GM12878 (cell line): ENCODE data around the gene IQCH. TPM values are rescaled to one million over a fixed set of nuclear protein-coding genes. Genes with fewer than 3 reads are reported as not detected.

Experiments used
- ATAC-seq: fragments of 200-7000 bp; cut with Tn5 transposase; 3 replicates; pipeline ENCODE4 v1.9.1; 2020; ENCODE audit warnings: mild to moderate bottlenecking, moderate library complexity
- BruUV-seq: library from RNA; stranded (reverse); fragments of 400-500 nt; replicated peaks from 2 replicates; lab custom pipeline; 2021; lab: Mats Ljungman, UMichigan
- CTCF ChIA-PET: fragments of 300-600 bp; sonication (Branson Sonifier 250); formaldehyde crosslinking; extraction: SDS; loops from one replicate; lab custom pipeline; 2021; ENCODE audit warnings: inconsistent platforms; lab: Yijun Ruan, JAX
- POLR2A ChIA-PET: fragments of 350-600 bp; formaldehyde crosslinking; extraction: SDS; loops from one replicate; lab custom pipeline; 2021; ENCODE audit warnings: inconsistent platforms; lab: Charles Lee
- RAD21 ChIA-PET: fragments of 300-600 bp; sonication (Branson Sonifier 250); formaldehyde crosslinking; loops from one replicate; lab custom pipeline; 2023; ENCODE audit warnings: antibody characterized with exemption; ENCODE audit not compliant: unreplicated experiment; lab: Charles Lee
- SMC1A ChIA-PET: fragments of 300-600 bp; sonication (Branson Sonifier 250); formaldehyde crosslinking; loops from one replicate; lab custom pipeline; 2023; ENCODE audit not compliant: unreplicated experiment, uncharacterized antibody; lab: Charles Lee
- DNase-seq: peaks from one replicate; pipeline ENCODE4 v3.0.0-alpha.2; 2011; ENCODE audit warnings: low read depth, low spot score
- FAIRE-seq: peaks from 3 replicates; lab custom pipeline; 2011; peaks lifted over from hg19 to GRCh38; lab: Jason Lieb, UNC
- H2AFZ ChIP-seq: 2 replicates; pipeline ENCODE4 v1.6.0; 2011; ENCODE audit warnings: low read depth, low read length, control low read depth; ENCODE audit not compliant: control insufficient read depth
- H3K27ac ChIP-seq: 2 replicates; pipeline ENCODE4 v1.5.1; 2011; ENCODE audit warnings: control low read depth; ENCODE audit not compliant: control insufficient read depth, insufficient read depth
- H3K27me3 ChIP-seq, 2 experiments: replicated peaks in 1 of 2; 2 replicates each; pipeline versions ENCODE4 v1.6.0 to v1.6.1; 2011; ENCODE audit warnings: low read length in 1 of 2; ENCODE audit not compliant: control insufficient read depth in 2 of 2, insufficient read depth in 2 of 2
- H3K36me3 ChIP-seq, 2 experiments: 2 replicates each; pipeline ENCODE4 v1.5.1; 2011; ENCODE audit warnings: low read length in 1 of 2; ENCODE audit not compliant: control insufficient read depth in 2 of 2, insufficient read depth in 2 of 2
- H3K4me1 ChIP-seq: 2 replicates; pipeline ENCODE4 v1.6.1; 2011; ENCODE audit warnings: mild to moderate bottlenecking, low read length, moderate library complexity, mixed read lengths; ENCODE audit not compliant: control insufficient read depth, insufficient read depth
- H3K4me2 ChIP-seq: 2 replicates; pipeline ENCODE4 v1.6.0; 2011; ENCODE audit warnings: control low read depth; ENCODE audit not compliant: control insufficient read depth, insufficient read depth
- H3K4me3 ChIP-seq: fragments of 200-600 bp; sonication (generic); 2 replicates; pipeline ENCODE4 v1.5.1; 2016
- H3K79me2 ChIP-seq: 2 replicates; pipeline ENCODE4 v1.6.0; 2011; ENCODE audit warnings: low read length; ENCODE audit not compliant: control insufficient read depth, insufficient read depth
- H3K9ac ChIP-seq: 2 replicates; pipeline ENCODE4 v1.8.0; 2011; ENCODE audit warnings: low read length, control low read depth, mixed read lengths; ENCODE audit not compliant: control insufficient read depth, insufficient read depth
- H3K9me3 ChIP-seq: replicated peaks from 3 replicates; pipeline ENCODE4 v1.5.1; 2011; ENCODE audit warnings: mild to moderate bottlenecking, low read length; ENCODE audit not compliant: control insufficient read depth, insufficient read depth
- H4K20me1 ChIP-seq: 2 replicates; pipeline ENCODE4 v1.6.0; 2011; ENCODE audit not compliant: control insufficient read depth, insufficient read depth
- ATF7 ChIP-seq: fragments of 450-650 bp; IDR thresholded peaks from 2 replicates; pipeline ENCODE4 v1.6.1; 2016; ENCODE audit warnings: low read depth, mild to moderate bottlenecking
- FOXM1 ChIP-seq: IDR thresholded peaks from 2 replicates; pipeline ENCODE4 v1.6.1; 2012; ENCODE audit warnings: low read depth, mild to moderate bottlenecking, inconsistent platforms, low read length, moderate library complexity
- IRF4 ChIP-seq: IDR thresholded peaks from 2 replicates; pipeline ENCODE4 v1.6.1; 2011; ENCODE audit warnings: low read depth, low read length
- KAT2A ChIP-seq: conservative IDR thresholded peaks from 2 replicates; pipeline ENCODE4 v1.6.1; 2011; ENCODE audit warnings: low read depth, low read length; ENCODE audit not compliant: control insufficient read depth
- POU2F2 ChIP-seq: IDR thresholded peaks from 3 replicates; pipeline ENCODE4 v1.6.1; 2011; ENCODE audit warnings: low read depth, mild to moderate bottlenecking, low read length, borderline replicate concordance
- SIN3A ChIP-seq: IDR thresholded peaks from 2 replicates; pipeline ENCODE4 v1.6.1; 2012; ENCODE audit warnings: low read depth, low read length, improper control_type of control experiment
- SREBF1 ChIP-seq: IDR thresholded peaks from 2 replicates; pipeline ENCODE4 v1.6.1; 2012; ENCODE audit warnings: mild to moderate bottlenecking, low read length
- STAT1 ChIP-seq: fragments of 450-650 bp; conservative IDR thresholded peaks from 2 replicates; pipeline ENCODE4 v1.6.1; 2014; ENCODE audit warnings: antibody characterized with exemption, mild to moderate bottlenecking
- TAF1 ChIP-seq: IDR thresholded peaks from 2 replicates; pipeline ENCODE4 v1.6.1; 2011; ENCODE audit warnings: mild to moderate bottlenecking, low read depth, low read length, borderline replicate concordance
- ZNF24 ChIP-seq: fragments of 450-650 bp; IDR thresholded peaks from 2 replicates; pipeline ENCODE4 v1.6.1; 2017; ENCODE audit warnings: antibody characterized with exemption, mild to moderate bottlenecking
- ZNF274 ChIP-seq: IDR thresholded peaks from one replicate; pipeline ENCODE4 v1.8.0; 2011; ENCODE audit not compliant: insufficient read length, insufficient read depth
- WGBS: methylation state at CpG from one replicate; pipeline ENCODE4 v1.1.6; 2016; ENCODE audit warnings: low lambda C conversion rate; ENCODE audit not compliant: insufficient replicate concordance, insufficient coverage; ENCODE audit errors: missing lambda C conversion rate; 5-methylcytosine and 5-hydroxymethylcytosine counted together
- in situ Hi-C: fragments of 300-500 bp; cut with MboI; formaldehyde crosslinking; loops from 9 replicates; pipeline ENCODE4 v1.14.3; 2018; ENCODE audit warnings: mixed read lengths
- intact Hi-C: fragments of 100-400 bp; cut with micrococcal nuclease; formaldehyde crosslinking; loops from one replicate; pipeline ENCODE4 v1.14.2; 2022; ENCODE audit not compliant: unreplicated experiment
- polyA plus RNA-seq, 11 experiments: library from polyadenylated mRNA; depleted of rRNA in 4 of 11; unstranded in 6 of 11; stranded (reverse) in 5 of 11; fragments of >200 nt; fragmentation: Nextera tagmentation in 4 of 11; fragmentation: Illumina TruSeq in 1 of 11; extraction: Ambion mirVana in 4 of 11; extraction: Trizol in 1 of 11; gene quantifications; 1 replicate in 1 of 11; 2 replicates in 10 of 11; pipeline versions ENCODE4 v1.2.1 to v1.2.3, GENCODE V29; 2011 to 2016; ENCODE audit warnings: inconsistent platforms in 2 of 11, missing spikeins in 2 of 11, low read depth in 1 of 11
- total RNA-seq, 4 experiments: library from RNA; depleted of rRNA in 3 of 4; stranded (reverse); fragments of >200 nt in 3 of 4; fragmentation: Illumina TruSeq in 1 of 4; extraction: Trizol in 1 of 4; gene quantifications; 2 replicates each; pipeline versions ENCODE4 v1.2.1 to v1.2.3, GENCODE V29; 2013 to 2021
- TF ChIP-seq, protein P1 (sequence below): fragments of 450-650 bp; formaldehyde crosslinking; IDR thresholded peaks from 2 replicates; pipeline ENCODE4 v1.5.0; 2022; ENCODE audit warnings: mild to moderate bottlenecking, missing genetic modification characterization
- TF ChIP-seq, protein P2 (sequence below): IDR thresholded peaks from 2 replicates; pipeline ENCODE4 v1.6.1; 2011; ENCODE audit warnings: low read depth, low read length, improper control_type of control experiment, borderline replicate concordance

The IQCH gene
- total and polyA plus RNA-seq, 10 of the 15 experiments (the other 5 are each of a cell fraction or from before 2014, with no cell fraction given): 0.29 to 1.3 (median 0.99) TPM

DNA sequence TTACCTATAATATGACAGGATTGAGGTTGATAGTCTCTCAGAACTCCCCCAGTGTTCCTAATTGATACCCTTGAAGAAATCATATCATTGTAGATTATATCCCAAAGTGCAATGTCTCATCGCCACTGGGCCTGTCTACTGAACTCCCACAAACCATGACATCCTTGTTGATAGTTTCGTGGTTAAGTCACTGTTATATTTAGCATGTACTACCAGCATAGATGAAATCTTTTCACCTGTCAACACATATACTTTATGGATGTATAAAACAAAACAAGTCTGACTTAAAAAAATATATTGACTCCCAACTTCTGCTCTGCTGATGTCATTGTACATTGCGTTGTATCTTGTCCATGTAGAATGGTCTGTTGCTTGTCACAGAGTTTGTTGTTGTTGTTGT, 128.1 kb downstream of the IQCH start:
- intact Hi-C loops: no loop called here
- POLR2A ChIA-PET: no interaction called here
- TF ChIP-seq, protein P1, sequence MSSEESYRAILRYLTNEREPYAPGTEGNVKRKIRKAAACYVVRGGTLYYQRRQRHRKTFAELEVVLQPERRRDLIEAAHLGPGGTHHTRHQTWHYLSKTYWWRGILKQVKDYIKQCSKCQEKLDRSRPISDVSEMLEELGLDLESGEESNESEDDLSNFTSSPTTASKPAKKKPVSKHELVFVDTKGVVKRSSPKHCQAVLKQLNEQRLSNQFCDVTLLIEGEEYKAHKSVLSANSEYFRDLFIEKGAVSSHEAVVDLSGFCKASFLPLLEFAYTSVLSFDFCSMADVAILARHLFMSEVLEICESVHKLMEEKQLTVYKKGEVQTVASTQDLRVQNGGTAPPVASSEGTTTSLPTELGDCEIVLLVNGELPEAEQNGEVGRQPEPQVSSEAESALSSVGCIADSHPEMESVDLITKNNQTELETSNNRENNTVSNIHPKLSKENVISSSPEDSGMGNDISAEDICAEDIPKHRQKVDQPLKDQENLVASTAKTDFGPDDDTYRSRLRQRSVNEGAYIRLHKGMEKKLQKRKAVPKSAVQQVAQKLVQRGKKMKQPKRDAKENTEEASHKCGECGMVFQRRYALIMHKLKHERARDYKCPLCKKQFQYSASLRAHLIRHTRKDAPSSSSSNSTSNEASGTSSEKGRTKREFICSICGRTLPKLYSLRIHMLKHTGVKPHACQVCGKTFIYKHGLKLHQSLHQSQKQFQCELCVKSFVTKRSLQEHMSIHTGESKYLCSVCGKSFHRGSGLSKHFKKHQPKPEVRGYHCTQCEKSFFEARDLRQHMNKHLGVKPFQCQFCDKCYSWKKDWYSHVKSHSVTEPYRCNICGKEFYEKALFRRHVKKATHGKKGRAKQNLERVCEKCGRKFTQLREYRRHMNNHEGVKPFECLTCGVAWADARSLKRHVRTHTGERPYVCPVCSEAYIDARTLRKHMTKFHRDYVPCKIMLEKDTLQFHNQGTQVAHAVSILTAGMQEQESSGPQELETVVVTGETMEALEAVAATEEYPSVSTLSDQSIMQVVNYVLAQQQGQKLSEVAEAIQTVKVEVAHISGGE (CRISPR knock-in tag): no peak
- TF ChIP-seq ZNF274: no peak
- no peak for TF ChIP-seq TAF1
- TF ChIP-seq, protein P2, sequence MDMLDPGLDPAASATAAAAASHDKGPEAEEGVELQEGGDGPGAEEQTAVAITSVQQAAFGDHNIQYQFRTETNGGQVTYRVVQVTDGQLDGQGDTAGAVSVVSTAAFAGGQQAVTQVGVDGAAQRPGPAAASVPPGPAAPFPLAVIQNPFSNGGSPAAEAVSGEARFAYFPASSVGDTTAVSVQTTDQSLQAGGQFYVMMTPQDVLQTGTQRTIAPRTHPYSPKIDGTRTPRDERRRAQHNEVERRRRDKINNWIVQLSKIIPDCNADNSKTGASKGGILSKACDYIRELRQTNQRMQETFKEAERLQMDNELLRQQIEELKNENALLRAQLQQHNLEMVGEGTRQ: no peak
- TF ChIP-seq ATF7: no peak
- no peak for TF ChIP-seq FOXM1
- no peak for TF ChIP-seq SREBF1
- no peak for TF ChIP-seq IRF4
- TF ChIP-seq KAT2A: no peak
- TF ChIP-seq STAT1: no peak
- no peak for TF ChIP-seq ZNF24
- no peak for TF ChIP-seq POU2F2
- TF ChIP-seq SIN3A: no peak
- TF ChIP-seq, all 136 proteins: peak for 0
- peak; percentile 49 for FAIRE-seq
- no peak overlapping the region for H3K4me2 ChIP-seq
- BruUV-seq: no TSS peak
- H3K36me3 ChIP-seq: no peaks in the 10 kb centered on the region
- no peak for DNase-seq
- CTCF ChIA-PET: no interaction called here
- RAD21 ChIA-PET: no interaction called here
- no peaks in the 10 kb centered on the region for H4K20me1 ChIP-seq
- 50% methylated on average over 3 of the region's 3 CpGs for WGBS
- in situ Hi-C loops: no loop called here
- no peaks in the 10 kb centered on the region for H3K79me2 ChIP-seq
- no peak overlapping the region for H3K9ac ChIP-seq
- no peaks in the 10 kb centered on the region; a peak in 1 of 4 replicates for H3K27me3 ChIP-seq
- H3K9me3 ChIP-seq: no peaks in the 10 kb centered on the region
- H2AFZ ChIP-seq: no peak overlapping the region
- no peak for ATAC-seq
- no peaks in the 10 kb centered on the region for H3K4me1 ChIP-seq
- SMC1A ChIA-PET: no interaction called here
- H3K4me3 ChIP-seq: no peak overlapping the region
- no peak overlapping the region for H3K27ac ChIP-seq
